DOHH2 (cell line): ENCODE data around the gene PIGB.

Experiments used
- H3F3A ChIP-seq: fragments of 200-600 bp; sonication (generic), shearing (Covaris generic); 2 replicates; pipeline ENCODE4 v1.6.0; 2016; ENCODE audit warnings: antibody characterized with exemption, mild to moderate bottlenecking; ENCODE audit not compliant: control insufficient read depth, insufficient read depth
- H3K27ac ChIP-seq: fragments of 200-600 bp; sonication (generic); 2 replicates; pipeline ENCODE4 v1.5.1; 2014; ENCODE audit warnings: low read depth, mild to moderate bottlenecking, low read length, moderate library complexity
- H3K27me3 ChIP-seq: fragments of 200-600 bp; sonication (generic); 2 replicates; pipeline ENCODE4 v1.6.1; 2014; ENCODE audit warnings: mild to moderate bottlenecking, low read length, mixed read lengths; ENCODE audit not compliant: control insufficient read depth
- H3K36me3 ChIP-seq: fragments of 200-600 bp; sonication (generic); 2 replicates; pipeline ENCODE4 v1.6.1; 2014; ENCODE audit warnings: mild to moderate bottlenecking, low read length, moderate library complexity, mixed read lengths; ENCODE audit not compliant: control insufficient read depth
- H3K4me1 ChIP-seq: fragments of 200-600 bp; sonication (generic); 2 replicates; pipeline ENCODE4 v1.6.1; 2014; ENCODE audit warnings: mild to moderate bottlenecking, low read length, mixed read lengths; ENCODE audit not compliant: control insufficient read depth
- H3K4me2 ChIP-seq: fragments of 200-600 bp; sonication (generic); 2 replicates; pipeline ENCODE4 v1.6.0; 2014; ENCODE audit warnings: mild to moderate bottlenecking, low read length, moderate library complexity
- H3K4me3 ChIP-seq: fragments of 200-600 bp; sonication (generic); 2 replicates; pipeline ENCODE4 v1.5.1; 2014; ENCODE audit warnings: mild to moderate bottlenecking, low read length, mixed read lengths
- H3K79me2 ChIP-seq: fragments of 200-600 bp; sonication (generic); 2 replicates; pipeline ENCODE4 v1.6.1; 2014; ENCODE audit warnings: mild to moderate bottlenecking, low read length, mixed read lengths; ENCODE audit not compliant: control insufficient read depth
- H3K9me2 ChIP-seq: fragments of 200-600 bp; sonication (generic); replicated peaks from 2 replicates; pipeline ENCODE4 v1.6.1; 2014; ENCODE audit warnings: mild to moderate bottlenecking, low read length, mixed read lengths; ENCODE audit not compliant: control insufficient read depth
- H3K9me3 ChIP-seq: fragments of 200-600 bp; sonication (generic); 2 replicates; pipeline ENCODE4 v1.6.1; 2014; ENCODE audit warnings: antibody characterized with exemption, low read length, mixed read lengths; ENCODE audit not compliant: control insufficient read depth, insufficient read depth
- H4K20me1 ChIP-seq: fragments of 200-600 bp; sonication (generic); 2 replicates; pipeline ENCODE4 v1.6.0; 2014; ENCODE audit warnings: low read depth, mild to moderate bottlenecking, antibody characterized with exemption, low read length, moderate library complexity; ENCODE audit not compliant: control insufficient read depth, insufficient read depth
- EZH2phosphoT487 ChIP-seq: fragments of 200-600 bp; sonication (generic); IDR thresholded peaks from 2 replicates; pipeline ENCODE4 v1.6.1; 2017; ENCODE audit warnings: borderline replicate concordance, mild to moderate bottlenecking, antibody characterized with exemption, low read length, moderate library complexity, mixed read lengths
- TF ChIP-seq, protein P1 (sequence below): fragments of 200-600 bp; sonication (generic); IDR thresholded peaks from one replicate; pipeline ENCODE4 v1.5.1; 2014; ENCODE audit warnings: antibody characterized with exemption, mild to moderate bottlenecking, low read depth, low read length; ENCODE audit not compliant: poor library complexity, severe bottlenecking

PIGB gene

DNA sequence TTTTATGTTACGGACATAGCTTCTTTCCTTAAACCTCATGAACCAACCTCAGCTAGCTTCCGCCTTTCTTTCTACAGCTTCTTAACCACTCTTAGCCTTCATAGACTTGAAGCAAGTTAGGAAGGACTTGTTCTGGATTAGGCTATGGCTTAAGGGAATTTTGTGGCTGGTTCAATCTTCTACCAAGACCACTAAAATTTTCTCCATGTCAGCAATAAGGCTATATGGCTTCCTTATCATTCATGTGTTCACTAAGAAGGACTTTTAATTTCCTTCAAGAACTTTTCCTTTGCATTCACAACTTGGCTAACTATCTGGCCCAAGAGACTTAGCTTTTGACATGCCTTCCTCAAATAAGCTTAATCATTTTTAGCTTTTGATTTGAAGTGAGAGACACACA lies 64.7 kb downstream of the PIGB start:
- no peaks in the 10 kb centered on the region for H3K79me2 ChIP-seq
- H4K20me1 ChIP-seq, result no peaks in the 10 kb centered on the region
- H3K9me2 ChIP-seq, result no peaks in the 10 kb centered on the region
- TF ChIP-seq, protein P1, sequence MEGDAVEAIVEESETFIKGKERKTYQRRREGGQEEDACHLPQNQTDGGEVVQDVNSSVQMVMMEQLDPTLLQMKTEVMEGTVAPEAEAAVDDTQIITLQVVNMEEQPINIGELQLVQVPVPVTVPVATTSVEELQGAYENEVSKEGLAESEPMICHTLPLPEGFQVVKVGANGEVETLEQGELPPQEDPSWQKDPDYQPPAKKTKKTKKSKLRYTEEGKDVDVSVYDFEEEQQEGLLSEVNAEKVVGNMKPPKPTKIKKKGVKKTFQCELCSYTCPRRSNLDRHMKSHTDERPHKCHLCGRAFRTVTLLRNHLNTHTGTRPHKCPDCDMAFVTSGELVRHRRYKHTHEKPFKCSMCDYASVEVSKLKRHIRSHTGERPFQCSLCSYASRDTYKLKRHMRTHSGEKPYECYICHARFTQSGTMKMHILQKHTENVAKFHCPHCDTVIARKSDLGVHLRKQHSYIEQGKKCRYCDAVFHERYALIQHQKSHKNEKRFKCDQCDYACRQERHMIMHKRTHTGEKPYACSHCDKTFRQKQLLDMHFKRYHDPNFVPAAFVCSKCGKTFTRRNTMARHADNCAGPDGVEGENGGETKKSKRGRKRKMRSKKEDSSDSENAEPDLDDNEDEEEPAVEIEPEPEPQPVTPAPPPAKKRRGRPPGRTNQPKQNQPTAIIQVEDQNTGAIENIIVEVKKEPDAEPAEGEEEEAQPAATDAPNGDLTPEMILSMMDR, result no peak
- no peak for TF ChIP-seq EZH2phosphoT487
- H3K4me2 ChIP-seq, result no peak overlapping the region
- H3K4me3 ChIP-seq, result no peak overlapping the region
- no peak overlapping the region for H3K27ac ChIP-seq
- H3K4me1 ChIP-seq, result no peaks in the 10 kb centered on the region
- no peaks in the 10 kb centered on the region for H3K27me3 ChIP-seq
- H3K36me3 ChIP-seq, result no peaks in the 10 kb centered on the region
- H3K9me3 ChIP-seq, result no peaks in the 10 kb centered on the region
- H3F3A ChIP-seq, result no peaks in the 10 kb centered on the region

- TF ChIP-seq, protein P1, result no peak
- no peak for TF ChIP-seq EZH2phosphoT487
- H3K79me2 ChIP-seq, result no peaks in the 10 kb centered on the region
- H3F3A ChIP-seq, result no peaks in the 10 kb centered on the region
- no peaks in the 10 kb centered on the region for H3K9me3 ChIP-seq
- H3K9me2 ChIP-seq, result no peaks in the 10 kb centered on the region
- H3K36me3 ChIP-seq, result no peaks in the 10 kb centered on the region
- no peaks in the 10 kb centered on the region for H3K4me1 ChIP-seq
- H3K4me3 ChIP-seq, result no peak overlapping the region
- H3K4me2 ChIP-seq, result no peak overlapping the region
- no peaks in the 10 kb centered on the region for H4K20me1 ChIP-seq
- H3K27ac ChIP-seq, result no peak overlapping the region
- H3K27me3 ChIP-seq, result no peaks in the 10 kb centered on the region
Measured at GRCh38 chr15:55387027-55387426, 68.0 kb downstream of the PIGB start.

DNA sequence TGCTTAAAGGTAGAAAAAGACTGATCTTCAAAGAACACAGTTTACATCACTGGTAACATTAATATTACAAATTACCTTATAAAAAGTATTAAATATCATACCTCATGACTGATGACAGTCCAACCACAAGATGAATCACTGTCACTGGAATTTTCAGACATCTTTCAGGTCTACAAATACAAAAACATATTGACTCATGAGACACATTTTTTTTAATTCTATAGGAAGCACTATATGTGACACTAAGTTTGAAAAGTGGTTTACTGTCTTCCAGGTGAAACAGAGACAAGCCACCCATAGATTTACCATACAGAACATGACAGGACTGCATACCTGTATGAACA lies 70.2 kb downstream of the PIGB start:
- Histone ChIP-seq H3K27ac (no peak overlapping the region), H3K9me3 (no peaks in the 10 kb centered on the region), H3K36me3 (no peaks in the 10 kb centered on the region), H3F3A (no peaks in the 10 kb centered on the region), H3K4me2 (no peak overlapping the region), H3K9me2 (no peaks in the 10 kb centered on the region), H3K79me2 (no peaks in the 10 kb centered on the region), H4K20me1 (no peaks in the 10 kb centered on the region), H3K4me3 (no peak overlapping the region), H3K4me1 (no peaks in the 10 kb centered on the region), H3K27me3 (no peaks in the 10 kb centered on the region)
- TF ChIP-seq EZH2phosphoT487, result no peak
- TF ChIP-seq, protein P1, result no peak

GRCh38 chr15:55394694-55395093 lies 75.7 kb downstream of the PIGB start:
- H3K79me2 ChIP-seq, result no peaks in the 10 kb centered on the region
- no peaks in the 10 kb centered on the region for H3K9me2 ChIP-seq
- H3K36me3 ChIP-seq, result no peaks in the 10 kb centered on the region
- no peaks in the 10 kb centered on the region for H3K4me1 ChIP-seq
- H3K27me3 ChIP-seq, result no peaks in the 10 kb centered on the region
- TF ChIP-seq EZH2phosphoT487, result no peak
- TF ChIP-seq, protein P1, result no peak
- H3F3A ChIP-seq, result no peaks in the 10 kb centered on the region
- H3K9me3 ChIP-seq, result no peaks in the 10 kb centered on the region
- no peak overlapping the region for H3K27ac ChIP-seq
- H3K4me2 ChIP-seq, result no peak overlapping the region
- H3K4me3 ChIP-seq, result no peak overlapping the region
- H4K20me1 ChIP-seq, result no peaks in the 10 kb centered on the region
